CD4-positive, CD25-positive, alpha-beta regulatory T cell (primary cell): ENCODE results near the gene TOM1L2. TPM values are rescaled to one million over a fixed set of nuclear protein-coding genes. Genes with fewer than 3 reads are reported as not detected.

ENCODE experiments used
- ATAC-seq, 2 donors: fragments of 150-1000 bp; cut with Tn5 transposase; one replicate each; pipeline ENCODE4 v1.10.0; 2021; ENCODE audit warnings: low read depth in 2 of 2, moderate number of reproducible peaks in 2 of 2, moderate library complexity in 1 of 2
- DNase-seq, 3 donors: peaks; one replicate each; pipeline versions ENCODE4 v3.0.0 to v3.0.0-alpha.2; 2012 to 2022; ENCODE audit warnings: mixed read lengths in 1 of 3
- H3K27ac ChIP-seq: one replicate; pipeline ENCODE4 v1.7.0; 2013; ENCODE audit warnings: mild to moderate bottlenecking, low read length; ENCODE audit not compliant: insufficient read depth, poor library complexity, severe bottlenecking
- H3K27me3 ChIP-seq: one replicate; pipeline ENCODE4 v1.7.0; 2013; ENCODE audit warnings: low read length; ENCODE audit not compliant: control insufficient read depth, insufficient read depth
- H3K36me3 ChIP-seq: one replicate; pipeline ENCODE4 v1.7.0; 2013; ENCODE audit warnings: mild to moderate bottlenecking, low read length, moderate library complexity; ENCODE audit not compliant: control insufficient read depth, insufficient read depth
- H3K4me1 ChIP-seq: 2 replicates; pipeline ENCODE4 v1.7.0; 2013; ENCODE audit warnings: mild to moderate bottlenecking, low read length; ENCODE audit not compliant: insufficient read depth, control insufficient read depth, poor library complexity, severe bottlenecking
- H3K4me3 ChIP-seq: one replicate; pipeline ENCODE4 v1.7.0; 2013; ENCODE audit warnings: low read depth, mild to moderate bottlenecking, low read length, moderate library complexity
- H3K9me3 ChIP-seq, 2 experiments: 1 replicate in 1 of 2; 2 replicates in 1 of 2; pipeline ENCODE4 v1.7.0; 2013; ENCODE audit warnings: low read length in 2 of 2, mild to moderate bottlenecking in 1 of 2, moderate library complexity in 1 of 2; ENCODE audit not compliant: control insufficient read depth in 2 of 2
- H3K27ac Mint-ChIP-seq, 3 donors: one replicate each; pipeline ENCODE4 v1.8.0; 2020 to 2022; ENCODE audit warnings: mild to moderate bottlenecking in 3 of 3, mixed read lengths in 3 of 3, moderate library complexity in 2 of 3
- H3K27me3 Mint-ChIP-seq: one replicate; pipeline ENCODE4 v1.8.0; 2022; ENCODE audit warnings: mild to moderate bottlenecking, mixed read lengths
- H3K36me3 Mint-ChIP-seq: one replicate; pipeline ENCODE4 v1.8.0; 2020; ENCODE audit warnings: mixed read lengths
- H3K4me1 Mint-ChIP-seq, 4 donors: one replicate each; pipeline ENCODE4 v1.8.0; 2020 to 2022; ENCODE audit warnings: mixed read lengths in 4 of 4, mild to moderate bottlenecking in 1 of 4
- H3K4me3 Mint-ChIP-seq, 4 donors: one replicate each; pipeline ENCODE4 v1.8.0; 2020 to 2022; ENCODE audit warnings: mild to moderate bottlenecking in 4 of 4, mixed read lengths in 4 of 4, moderate library complexity in 3 of 4
- H3K9me3 Mint-ChIP-seq, 7 donors: one replicate each; pipeline ENCODE4 v1.8.0; 2020 to 2022; ENCODE audit warnings: mixed read lengths in 7 of 7, mild to moderate bottlenecking in 3 of 7, moderate library complexity in 2 of 7
- polyA plus RNA-seq, 4 donors: library from polyadenylated mRNA; unstranded; fragments of 300-500 nt; fragmentation: Illumina TruSeq; gene quantifications; one replicate each; pipeline ENCODE4 v1.2.3, GENCODE V29; 2021
- total RNA-seq: library from RNA; stranded (reverse); gene quantifications from one replicate; pipeline ENCODE4 v1.2.3, GENCODE V29; 2022

TOM1L2 gene
- total and polyA plus RNA-seq, 5 donors from 2014 or later: 4.0 to 50.8 (median 6.7) TPM

- peaks cover 5 to 48% (median 23%) of the 10 kb centered on the region in 4 donors for H3K4me1 Mint-ChIP-seq
- no peak overlapping the region for H3K27ac Mint-ChIP-seq
- no peak overlapping the region for H3K27ac ChIP-seq
- no peaks in the 10 kb centered on the region for H3K9me3 ChIP-seq
- H3K4me3 Mint-ChIP-seq: no peak overlapping the region
- no peak overlapping the region for H3K4me3 ChIP-seq
- peaks cover 32% of the 10 kb centered on the region for H3K4me1 ChIP-seq
- H3K36me3 ChIP-seq: no peaks in the 10 kb centered on the region
- peaks cover 2% of the 10 kb centered on the region for H3K36me3 Mint-ChIP-seq
- no peaks in the 10 kb centered on the region for H3K9me3 Mint-ChIP-seq
- DNase-seq (no peak), ATAC-seq (no peak)
- H3K27me3 ChIP-seq: no peaks in the 10 kb centered on the region
- H3K27me3 Mint-ChIP-seq: no peaks in the 10 kb centered on the region
Measured at GRCh38 chr17:17845046-17845775, 127.0 kb downstream of the TOM1L2 start.

- Mint-ChIP-seq H3K27me3 (no peaks in the 10 kb centered on the region), H3K27ac (peak overlapping the region in 1 of 3 donors; percentile 52), H3K4me1 (peaks cover 5 to 45% (median 18%) of the 10 kb centered on the region in 4 donors), H3K9me3 (no peaks in the 10 kb centered on the region), H3K4me3 (no peak overlapping the region), H3K36me3 (no peaks in the 10 kb centered on the region)
- Histone ChIP-seq H3K36me3 (no peaks in the 10 kb centered on the region), H3K4me1 (peaks cover 32% of the 10 kb centered on the region), H3K4me3 (no peak overlapping the region), H3K27me3 (no peaks in the 10 kb centered on the region), H3K9me3 (no peaks in the 10 kb centered on the region), H3K27ac (no peak overlapping the region)
- DNase-seq: no peak
- ATAC-seq: no peak
Measured at GRCh38 chr17:17844500-17844899, 127.7 kb downstream of the TOM1L2 start.

DNA sequence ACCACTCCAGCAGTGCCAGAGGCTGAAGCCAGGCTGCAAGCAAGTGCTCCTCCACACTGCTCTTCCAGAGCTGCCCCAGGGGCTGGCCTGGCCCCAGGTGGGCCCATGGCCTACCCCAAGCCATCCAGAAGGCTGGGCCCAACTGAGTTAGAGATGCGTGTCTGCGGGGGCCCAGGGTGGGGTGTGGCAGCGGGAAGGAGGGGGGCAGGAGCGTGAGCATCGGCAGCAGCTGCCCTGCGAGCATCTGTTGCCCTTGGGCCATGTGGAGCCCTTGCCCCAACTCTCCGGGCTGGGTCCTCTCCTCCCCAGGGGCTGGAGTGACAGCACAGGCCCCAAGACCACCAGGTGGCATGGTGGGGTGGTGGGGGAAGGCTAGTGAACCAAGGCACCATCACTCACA, 128.1 kb downstream of the TOM1L2 start:
- Mint-ChIP-seq H3K27me3 (no peaks in the 10 kb centered on the region), H3K36me3 (no peaks in the 10 kb centered on the region), H3K27ac (peak overlapping the region in 1 of 3 donors; percentile 52), H3K4me3 (no peak overlapping the region), H3K4me1 (peaks cover 4 to 45% (median 18%) of the 10 kb centered on the region in 4 donors), H3K9me3 (no peaks in the 10 kb centered on the region)
- no peaks in the 10 kb centered on the region for H3K36me3 ChIP-seq
- peaks cover 31% of the 10 kb centered on the region for H3K4me1 ChIP-seq
- no peaks in the 10 kb centered on the region for H3K27me3 ChIP-seq
- no peak for ATAC-seq
- no peak overlapping the region for H3K27ac ChIP-seq
- no peak for DNase-seq
- no peaks in the 10 kb centered on the region for H3K9me3 ChIP-seq
- H3K4me3 ChIP-seq: no peak overlapping the region

- peak overlapping the region in 1 of 3 donors; percentile 73 for H3K27ac Mint-ChIP-seq
- DNase-seq (no peak), ATAC-seq (no peak)
- H3K4me1 Mint-ChIP-seq: peaks cover 0 to 44% (median 17%) of the 10 kb centered on the region in 4 donors
- H3K27ac ChIP-seq: no peak overlapping the region
- H3K4me3 ChIP-seq: no peak overlapping the region
- no peaks in the 10 kb centered on the region for H3K36me3 Mint-ChIP-seq
- H3K4me1 ChIP-seq: peaks cover 21% of the 10 kb centered on the region
- no peaks in the 10 kb centered on the region for H3K9me3 Mint-ChIP-seq
- H3K4me3 Mint-ChIP-seq: peak overlapping the region in 1 of 4 donors; percentile 15
- no peaks in the 10 kb centered on the region for H3K9me3 ChIP-seq
- no peaks in the 10 kb centered on the region for H3K27me3 Mint-ChIP-seq
- no peaks in the 10 kb centered on the region for H3K36me3 ChIP-seq
- no peaks in the 10 kb centered on the region for H3K27me3 ChIP-seq
Measured at GRCh38 chr17:17843096-17843495, 129.1 kb downstream of the TOM1L2 start.

- Mint-ChIP-seq H3K4me3 (peak overlapping the region in 2 of 4 donors; percentile 15 to 51), H3K4me1 (peaks cover 0 to 45% (median 19%) of the 10 kb centered on the region in 4 donors), H3K27me3 (no peaks in the 10 kb centered on the region), H3K9me3 (no peaks in the 10 kb centered on the region), H3K27ac (peak overlapping the region in 1 of 3 donors; percentile 48), H3K36me3 (no peaks in the 10 kb centered on the region)
- Histone ChIP-seq H3K27ac (no peak overlapping the region), H3K36me3 (no peaks in the 10 kb centered on the region), H3K9me3 (no peaks in the 10 kb centered on the region), H3K4me3 (no peak overlapping the region), H3K4me1 (peaks cover 21% of the 10 kb centered on the region), H3K27me3 (no peaks in the 10 kb centered on the region)
- DNase-seq (no peak), ATAC-seq (no peak)
Measured at GRCh38 chr17:17842111-17842876, 129.9 kb downstream of the TOM1L2 start.

DNA sequence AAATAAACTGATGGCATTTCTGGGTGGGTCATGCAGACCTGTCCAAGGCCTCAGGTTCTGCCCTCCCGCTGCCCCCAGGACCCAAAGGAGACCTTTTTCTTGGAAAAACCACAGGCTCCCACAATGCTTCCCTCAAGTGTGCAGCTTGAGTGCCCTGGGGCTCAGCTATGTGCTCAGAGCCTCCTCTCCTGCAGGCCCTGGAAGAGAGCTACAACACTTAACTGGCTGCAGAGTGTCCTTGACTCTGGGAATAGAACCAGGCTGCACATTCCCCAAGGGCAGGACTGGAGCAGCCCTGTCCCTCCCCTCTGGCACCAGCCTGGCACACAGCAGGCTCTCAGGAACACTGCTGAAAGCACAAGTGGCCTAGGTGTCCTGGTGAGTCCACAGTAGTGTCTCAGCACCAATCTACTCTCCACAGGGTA, 130.6 kb downstream of the TOM1L2 start:
- Mint-ChIP-seq H3K4me1 (peaks cover 0 to 43% (median 23%) of the 10 kb centered on the region in 4 donors), H3K36me3 (no peaks in the 10 kb centered on the region), H3K9me3 (no peaks in the 10 kb centered on the region), H3K4me3 (peak overlapping the region in 3 of 4 donors; percentile 15 to 86 (median 77)), H3K27me3 (no peaks in the 10 kb centered on the region), H3K27ac (peak overlapping the region in 1 of 3 donors; percentile 48)
- no peak for ATAC-seq
- DNase-seq: no peak
- no peak overlapping the region for H3K27ac ChIP-seq
- H3K4me1 ChIP-seq: peaks cover 27% of the 10 kb centered on the region
- no peaks in the 10 kb centered on the region for H3K36me3 ChIP-seq
- H3K4me3 ChIP-seq: no peak overlapping the region
- H3K27me3 ChIP-seq: no peaks in the 10 kb centered on the region
- no peaks in the 10 kb centered on the region for H3K9me3 ChIP-seq

DNA sequence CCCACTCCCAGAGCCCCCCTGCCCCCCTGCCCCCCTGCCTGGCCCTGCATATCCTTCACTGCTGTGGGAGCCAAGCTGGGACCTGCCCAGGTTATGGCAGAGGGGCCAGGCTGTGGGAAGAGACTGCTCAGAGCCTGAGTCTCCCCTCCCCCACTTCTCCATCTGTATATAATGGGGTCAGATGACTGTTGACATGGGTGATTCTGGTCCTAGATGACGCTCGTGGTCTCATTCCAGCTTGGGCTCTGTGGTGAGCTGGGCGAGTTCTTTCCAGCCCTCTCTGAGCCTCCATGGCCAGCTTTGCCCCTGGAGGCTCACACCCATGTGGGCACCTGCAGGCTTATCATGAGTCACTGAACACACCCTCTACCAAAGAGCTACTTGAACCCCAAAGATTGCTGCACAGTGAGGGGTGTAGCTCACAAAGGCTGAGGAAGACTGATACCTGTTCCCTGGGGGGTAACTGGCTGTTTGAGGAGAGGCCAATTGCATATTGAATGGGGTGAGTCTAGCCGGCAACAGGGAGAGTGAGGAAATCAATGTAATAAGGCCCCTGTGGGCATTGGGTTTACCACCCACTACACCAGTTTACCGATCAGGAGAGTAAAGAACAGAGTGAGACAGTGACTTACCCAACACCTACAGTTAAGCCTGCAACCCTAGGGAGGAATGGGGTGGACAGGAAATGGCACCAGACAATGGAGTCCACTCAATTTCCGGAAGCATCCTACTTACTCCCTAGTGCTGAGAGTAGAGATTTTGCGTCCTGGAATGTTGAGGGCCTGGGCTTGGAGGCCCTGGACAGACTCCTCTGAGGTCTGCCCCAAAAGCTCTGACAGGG, 131.2 kb downstream of the TOM1L2 start:
- Histone ChIP-seq H3K36me3 (no peaks in the 10 kb centered on the region), H3K9me3 (no peaks in the 10 kb centered on the region), H3K27ac (peak overlapping the region; percentile 79), H3K4me1 (peaks cover 33% of the 10 kb centered on the region), H3K4me3 (no peak overlapping the region), H3K27me3 (no peaks in the 10 kb centered on the region)
- peak overlapping the region; percentile 72 to 93 (median 88) for H3K27ac Mint-ChIP-seq
- no peaks in the 10 kb centered on the region for H3K9me3 Mint-ChIP-seq
- ATAC-seq (no peak), DNase-seq (peak in 1 of 3 donors; percentile 35)
- no peaks in the 10 kb centered on the region for H3K27me3 Mint-ChIP-seq
- no peaks in the 10 kb centered on the region for H3K36me3 Mint-ChIP-seq
- peaks cover 0 to 39% (median 25%) of the 10 kb centered on the region in 4 donors for H3K4me1 Mint-ChIP-seq
- peak overlapping the region; percentile 15 to 91 (median 82) for H3K4me3 Mint-ChIP-seq
